Uterus (tissue), 4 donors: Measurements from ENCODE around the gene HLA-DQA1. TPM values are rescaled to one million over a fixed set of nuclear protein-coding genes. Genes with fewer than 3 reads are reported as not detected.
"Not testable (repeated sequence)": the region's sequence is repeated elsewhere in the genome, so short reads cannot be mapped to it uniquely, and the experiment has no call there.

ENCODE experiments used
- DNase-seq, 2 donors: peaks; one replicate each; pipeline ENCODE4 v3.0.0-alpha.2; 2019 to 2020
- H3K27ac ChIP-seq, 2 donors: fragments of 200-600 bp; sonication (generic); 1 replicate in 1 of 2; 2 replicates in 1 of 2; pipeline ENCODE4 v1.5.1; 2016 to 2018
- H3K27me3 ChIP-seq, 2 donors: fragments of 200-600 bp; sonication (generic); one replicate each; pipeline ENCODE4 v1.5.1; 2018 to 2019; ENCODE audit warnings: control low read depth in 1 of 2
- H3K36me3 ChIP-seq, 2 donors: fragments of 200-600 bp; sonication (generic); one replicate each; pipeline ENCODE4 v1.5.1; 2019; ENCODE audit warnings: control low read depth in 1 of 2
- H3K4me1 ChIP-seq, 2 donors: fragments of 200-600 bp; sonication (generic); one replicate each; pipeline ENCODE4 v1.5.1; 2018 to 2019; ENCODE audit warnings: control low read depth in 1 of 2
- H3K4me3 ChIP-seq, 2 donors: fragments of 200-600 bp; sonication (generic); 1 replicate in 1 of 2; 2 replicates in 1 of 2; pipeline ENCODE4 v1.5.1; 2018 to 2019; ENCODE audit warnings: mild to moderate bottlenecking in 1 of 2
- H3K9me3 ChIP-seq, 2 donors: fragments of 200-600 bp; sonication (generic); one replicate each; pipeline ENCODE4 v1.5.1; 2019; ENCODE audit warnings: control low read depth in 1 of 2
- CTCF ChIP-seq, 4 experiments: fragments of 200-600 bp in 2 of 4; fragments of 450-650 bp in 2 of 4; sonication (generic) in 2 of 4; IDR thresholded peaks; one replicate each; pipeline ENCODE4 v1.5.1; 2016 to 2019; ENCODE audit warnings: antibody characterized with exemption in 4 of 4, mild to moderate bottlenecking in 2 of 4, moderate library complexity in 1 of 4
- POLR2A ChIP-seq, 2 donors: fragments of 450-650 bp; IDR thresholded peaks; one replicate each; pipeline ENCODE4 v1.6.1; 2016; ENCODE audit warnings: antibody characterized with exemption in 2 of 2, mild to moderate bottlenecking in 1 of 2, moderate library complexity in 1 of 2
- intact Hi-C: fragments of 100-400 bp; cut with DNase I; formaldehyde crosslinking; loops from one replicate; pipeline ENCODE4 v1.15.1; 2023; ENCODE audit warnings: low total_unique reads
- total RNA-seq, 4 donors: library from RNA; depleted of rRNA in 3 of 4; stranded (reverse); fragments of >200 nt in 3 of 4; gene quantifications; one replicate each; pipeline versions ENCODE4 v1.1.0 to v1.2.4, GENCODE V29; 2014 to 2023
- donor health status: DM: yes; HTN: yes; CAD: no.

The HLA-DQA1 gene
- total RNA-seq, 4 donors from 2014 or later: 3.8 to 41.8 (median 22.7) TPM

- no peak for TF ChIP-seq CTCF (IDR thresholded peaks at IDR 0.05)
- no peak for TF ChIP-seq POLR2A (IDR thresholded peaks at IDR 0.05)
- H3K27ac ChIP-seq: no peak overlapping the region
- intact Hi-C loops: no loop called here
- DNase-seq: no peak
- H3K36me3 ChIP-seq: no peaks in the 10 kb centered on the region
- H3K27me3 ChIP-seq: no peaks in the 10 kb centered on the region
- no peak overlapping the region for H3K4me3 ChIP-seq
- no peaks in the 10 kb centered on the region for H3K9me3 ChIP-seq
- H3K4me1 ChIP-seq: no peaks in the 10 kb centered on the region
Measured at GRCh38 chr6:32639440-32640394, 2.5 kb downstream of the HLA-DQA1 start.

GRCh38 chr6:32641122-32641521 lies 3.9 kb downstream of the HLA-DQA1 start:
- no peak overlapping the region for H3K27ac ChIP-seq
- no peak for TF ChIP-seq POLR2A (IDR thresholded peaks at IDR 0.05)
- TF ChIP-seq CTCF (IDR thresholded peaks at IDR 0.05): no peak
- no peaks in the 10 kb centered on the region for H3K36me3 ChIP-seq
- no peak overlapping the region for H3K4me3 ChIP-seq
- intact Hi-C loops: no loop called here
- H3K27me3 ChIP-seq: no peaks in the 10 kb centered on the region
- DNase-seq: no peak
- H3K4me1 ChIP-seq: no peaks in the 10 kb centered on the region
- no peaks in the 10 kb centered on the region for H3K9me3 ChIP-seq

- H3K4me3 ChIP-seq, H3K4me1 ChIP-seq, H3K27ac ChIP-seq, H3K36me3 ChIP-seq, intact Hi-C loops, H3K27me3 ChIP-seq, DNase-seq, H3K9me3 ChIP-seq: not testable (repeated sequence)
Measured at GRCh38 chr6:32641785-32642719, 4.8 kb downstream of the HLA-DQA1 start.

GRCh38 chr6:32642720-32643106 lies 5.5 kb downstream of the HLA-DQA1 start:
- intact Hi-C loops: no loop called here
- no peaks in the 10 kb centered on the region for H3K27me3 ChIP-seq
- no peak overlapping the region for H3K27ac ChIP-seq
- H3K4me3 ChIP-seq: no peak overlapping the region
- no peaks in the 10 kb centered on the region for H3K9me3 ChIP-seq
- no peaks in the 10 kb centered on the region for H3K36me3 ChIP-seq
- DNase-seq: no peak
- TF ChIP-seq CTCF (IDR thresholded peaks at IDR 0.05): no peak
- TF ChIP-seq POLR2A (IDR thresholded peaks at IDR 0.05): no peak
- H3K4me1 ChIP-seq: no peaks in the 10 kb centered on the region

GRCh38 chr6:32643904-32644303 lies 6.7 kb downstream of the HLA-DQA1 start:
- no peaks in the 10 kb centered on the region for H3K9me3 ChIP-seq
- no peaks in the 10 kb centered on the region for H3K4me1 ChIP-seq
- DNase-seq: no peak
- no peaks in the 10 kb centered on the region for H3K27me3 ChIP-seq
- TF ChIP-seq CTCF (IDR thresholded peaks at IDR 0.05): no peak
- no peak for TF ChIP-seq POLR2A (IDR thresholded peaks at IDR 0.05)
- no peak overlapping the region for H3K4me3 ChIP-seq
- H3K27ac ChIP-seq: no peak overlapping the region
- no peaks in the 10 kb centered on the region for H3K36me3 ChIP-seq
- intact Hi-C loops: no loop called here
